ENCODE data around the gene DSCAML1.

DSCAML1 gene

GRCh38 chr11:117686711-117687110 is 110.3 kb downstream of the DSCAML1 start:
- TF ChIP-seq TAF1 (IDR thresholded peaks at IDR 0.05; ENCODE audit: borderline replicate concordance, insufficient read depth, low read length) = no peak
- TF ChIP-seq FOXP2 (optimal IDR thresholded peaks at IDR 0.05; ENCODE audit: borderline replicate concordance, extremely low read depth, extremely low read length, insufficient read depth) = no peak
- no peak for TF ChIP-seq SIN3A (IDR thresholded peaks at IDR 0.05; ENCODE audit: borderline replicate concordance, insufficient read depth, low read length)
- no peak for TF ChIP-seq REST (IDR thresholded peaks at IDR 0.05; ENCODE audit: insufficient read depth in 1 of 2, low read depth in 2 of 2, low read length in 2 of 2)
- no peak for TF ChIP-seq POLR2AphosphoS5 (IDR thresholded peaks at IDR 0.05; ENCODE audit: low read depth, low read length)

- TF ChIP-seq FOXP2 (optimal IDR thresholded peaks at IDR 0.05; ENCODE audit: borderline replicate concordance, extremely low read depth, extremely low read length, insufficient read depth) (no peak), TAF1 (IDR thresholded peaks at IDR 0.05; ENCODE audit: borderline replicate concordance, insufficient read depth, low read length) (no peak), POLR2AphosphoS5 (IDR thresholded peaks at IDR 0.05; ENCODE audit: low read depth, low read length) (no peak), REST (IDR thresholded peaks at IDR 0.05; ENCODE audit: insufficient read depth in 1 of 2, low read depth in 2 of 2, low read length in 2 of 2) (no peak), SIN3A (IDR thresholded peaks at IDR 0.05; ENCODE audit: borderline replicate concordance, insufficient read depth, low read length) (no peak)
These were observed 111.5 kb downstream of the DSCAML1 start for GRCh38 chr11:117685566-117685965.

GRCh38 chr11:117684731-117685130 is 112.3 kb downstream of the DSCAML1 start:
- TF ChIP-seq FOXP2 (optimal IDR thresholded peaks at IDR 0.05; ENCODE audit: borderline replicate concordance, extremely low read depth, extremely low read length, insufficient read depth) (no peak), SIN3A (IDR thresholded peaks at IDR 0.05; ENCODE audit: borderline replicate concordance, insufficient read depth, low read length) (no peak), TAF1 (IDR thresholded peaks at IDR 0.05; ENCODE audit: borderline replicate concordance, insufficient read depth, low read length) (no peak), POLR2AphosphoS5 (IDR thresholded peaks at IDR 0.05; ENCODE audit: low read depth, low read length) (no peak), REST (IDR thresholded peaks at IDR 0.05; ENCODE audit: insufficient read depth in 1 of 2, low read depth in 2 of 2, low read length in 2 of 2) (no peak)

GRCh38 chr11:117684111-117684510 is 112.9 kb downstream of the DSCAML1 start:
- TF ChIP-seq SIN3A (IDR thresholded peaks at IDR 0.05; ENCODE audit: borderline replicate concordance, insufficient read depth, low read length) = no peak
- no peak for TF ChIP-seq POLR2AphosphoS5 (IDR thresholded peaks at IDR 0.05; ENCODE audit: low read depth, low read length)
- no peak for TF ChIP-seq FOXP2 (optimal IDR thresholded peaks at IDR 0.05; ENCODE audit: borderline replicate concordance, extremely low read depth, extremely low read length, insufficient read depth)

GRCh38 chr11:117681438-117681837 is 115.6 kb downstream of the DSCAML1 start:
- TF ChIP-seq POLR2AphosphoS5 (IDR thresholded peaks at IDR 0.05; ENCODE audit: low read depth, low read length) (no peak), FOXP2 (optimal IDR thresholded peaks at IDR 0.05; ENCODE audit: borderline replicate concordance, extremely low read depth, extremely low read length, insufficient read depth) (no peak), REST (IDR thresholded peaks at IDR 0.05; ENCODE audit: insufficient read depth in 1 of 2, low read depth in 2 of 2, low read length in 2 of 2) (no peak), SIN3A (IDR thresholded peaks at IDR 0.05; ENCODE audit: borderline replicate concordance, insufficient read depth, low read length) (no peak), TAF1 (IDR thresholded peaks at IDR 0.05; ENCODE audit: borderline replicate concordance, insufficient read depth, low read length) (no peak)
